Measurements from ENCODE around the gene KATNB1.

The KATNB1 gene

GRCh38 chr16:57763285-57764005 lies 27.9 kb downstream of the KATNB1 start:
- H3K4me3 ChIP-seq (ENCODE audit: low read length), result no peak overlapping the region
- no peaks in the 10 kb centered on the region for H3K9me3 ChIP-seq (ENCODE audit: control insufficient read depth, low read length)
- no peaks in the 10 kb centered on the region for H3K4me1 ChIP-seq (ENCODE audit: control insufficient read depth, insufficient read depth, low read length)
- H3K9ac ChIP-seq (ENCODE audit: low read length), result no peak overlapping the region
- H3K27me3 ChIP-seq (ENCODE audit: control insufficient read depth, insufficient read depth, low read length), result no peaks in the 10 kb centered on the region
- no peaks in the 10 kb centered on the region for H3K36me3 ChIP-seq (ENCODE audit: control insufficient read depth, insufficient read depth, low read length)

- H3K9me3 ChIP-seq (ENCODE audit: control insufficient read depth, low read length), result no peaks in the 10 kb centered on the region
- no peak overlapping the region for H3K9ac ChIP-seq (ENCODE audit: low read length)
- no peaks in the 10 kb centered on the region for H3K36me3 ChIP-seq (ENCODE audit: control insufficient read depth, insufficient read depth, low read length)
- H3K27me3 ChIP-seq (ENCODE audit: control insufficient read depth, insufficient read depth, low read length), result no peaks in the 10 kb centered on the region
- no peak overlapping the region for H3K4me3 ChIP-seq (ENCODE audit: low read length)
- H3K4me1 ChIP-seq (ENCODE audit: control insufficient read depth, insufficient read depth, low read length), result no peaks in the 10 kb centered on the region
Measured at GRCh38 chr16:57764006-57764340, 28.4 kb downstream of the KATNB1 start.

- Histone ChIP-seq H3K27me3 (ENCODE audit: control insufficient read depth, insufficient read depth, low read length) (no peaks in the 10 kb centered on the region), H3K36me3 (ENCODE audit: control insufficient read depth, insufficient read depth, low read length) (no peaks in the 10 kb centered on the region), H3K9me3 (ENCODE audit: control insufficient read depth, low read length) (no peaks in the 10 kb centered on the region), H3K4me3 (ENCODE audit: low read length) (no peak overlapping the region), H3K4me1 (ENCODE audit: control insufficient read depth, insufficient read depth, low read length) (no peaks in the 10 kb centered on the region), H3K9ac (ENCODE audit: low read length) (no peak overlapping the region)
Measured at GRCh38 chr16:57764341-57765159, 29.0 kb downstream of the KATNB1 start.

GRCh38 chr16:57765160-57765728 lies 29.7 kb downstream of the KATNB1 start:
- Histone ChIP-seq H3K9me3 (ENCODE audit: control insufficient read depth, low read length) (no peaks in the 10 kb centered on the region), H3K36me3 (ENCODE audit: control insufficient read depth, insufficient read depth, low read length) (no peaks in the 10 kb centered on the region), H3K4me1 (ENCODE audit: control insufficient read depth, insufficient read depth, low read length) (no peaks in the 10 kb centered on the region), H3K27me3 (ENCODE audit: control insufficient read depth, insufficient read depth, low read length) (no peaks in the 10 kb centered on the region), H3K9ac (ENCODE audit: low read length) (no peak overlapping the region), H3K4me3 (ENCODE audit: low read length) (no peak overlapping the region)

GRCh38 chr16:57766714-57767348 lies 31.3 kb downstream of the KATNB1 start:
- H3K4me1 ChIP-seq (ENCODE audit: control insufficient read depth, insufficient read depth, low read length), result no peaks in the 10 kb centered on the region
- H3K36me3 ChIP-seq (ENCODE audit: control insufficient read depth, insufficient read depth, low read length), result no peaks in the 10 kb centered on the region
- H3K9ac ChIP-seq (ENCODE audit: low read length), result no peak overlapping the region
- no peaks in the 10 kb centered on the region for H3K9me3 ChIP-seq (ENCODE audit: control insufficient read depth, low read length)
- H3K4me3 ChIP-seq (ENCODE audit: low read length), result no peak overlapping the region
- no peaks in the 10 kb centered on the region for H3K27me3 ChIP-seq (ENCODE audit: control insufficient read depth, insufficient read depth, low read length)

GRCh38 chr16:57769541-57770145 lies 34.1 kb downstream of the KATNB1 start:
- H3K4me3 ChIP-seq (ENCODE audit: low read length), result no peak overlapping the region
- no peaks in the 10 kb centered on the region for H3K4me1 ChIP-seq (ENCODE audit: control insufficient read depth, insufficient read depth, low read length)
- no peaks in the 10 kb centered on the region for H3K36me3 ChIP-seq (ENCODE audit: control insufficient read depth, insufficient read depth, low read length)
- H3K27me3 ChIP-seq (ENCODE audit: control insufficient read depth, insufficient read depth, low read length), result no peaks in the 10 kb centered on the region
- no peaks in the 10 kb centered on the region for H3K9me3 ChIP-seq (ENCODE audit: control insufficient read depth, low read length)
- H3K9ac ChIP-seq (ENCODE audit: low read length), result no peak overlapping the region

- Histone ChIP-seq H3K9me3 (ENCODE audit: control insufficient read depth, low read length) (no peaks in the 10 kb centered on the region), H3K9ac (ENCODE audit: low read length) (no peak overlapping the region), H3K36me3 (ENCODE audit: control insufficient read depth, insufficient read depth, low read length) (no peaks in the 10 kb centered on the region), H3K4me1 (ENCODE audit: control insufficient read depth, insufficient read depth, low read length) (no peaks in the 10 kb centered on the region), H3K4me3 (ENCODE audit: low read length) (no peak overlapping the region), H3K27me3 (ENCODE audit: control insufficient read depth, insufficient read depth, low read length) (no peaks in the 10 kb centered on the region)
Measured at GRCh38 chr16:57770361-57770760, 34.8 kb downstream of the KATNB1 start.

- Histone ChIP-seq H3K27me3 (ENCODE audit: control insufficient read depth, insufficient read depth, low read length) (no peaks in the 10 kb centered on the region), H3K4me1 (ENCODE audit: control insufficient read depth, insufficient read depth, low read length) (no peaks in the 10 kb centered on the region), H3K9ac (ENCODE audit: low read length) (no peak overlapping the region), H3K36me3 (ENCODE audit: control insufficient read depth, insufficient read depth, low read length) (no peaks in the 10 kb centered on the region), H3K9me3 (ENCODE audit: control insufficient read depth, low read length) (no peaks in the 10 kb centered on the region), H3K4me3 (ENCODE audit: low read length) (no peak overlapping the region)
Measured at GRCh38 chr16:57771141-57771785, 35.7 kb downstream of the KATNB1 start.

- Histone ChIP-seq H3K36me3 (ENCODE audit: control insufficient read depth, insufficient read depth, low read length) (no peaks in the 10 kb centered on the region), H3K27me3 (ENCODE audit: control insufficient read depth, insufficient read depth, low read length) (no peaks in the 10 kb centered on the region), H3K4me1 (ENCODE audit: control insufficient read depth, insufficient read depth, low read length) (no peaks in the 10 kb centered on the region), H3K4me3 (ENCODE audit: low read length) (no peak overlapping the region), H3K9ac (ENCODE audit: low read length) (no peak overlapping the region), H3K9me3 (ENCODE audit: control insufficient read depth, low read length) (no peaks in the 10 kb centered on the region)
Measured at GRCh38 chr16:57773019-57773418, 37.4 kb downstream of the KATNB1 start.

GRCh38 chr16:57773655-57774295 lies 38.2 kb downstream of the KATNB1 start:
- Histone ChIP-seq H3K4me1 (ENCODE audit: control insufficient read depth, insufficient read depth, low read length) (no peaks in the 10 kb centered on the region), H3K9ac (ENCODE audit: low read length) (no peak overlapping the region), H3K27me3 (ENCODE audit: control insufficient read depth, insufficient read depth, low read length) (no peaks in the 10 kb centered on the region), H3K9me3 (ENCODE audit: control insufficient read depth, low read length) (no peaks in the 10 kb centered on the region), H3K4me3 (ENCODE audit: low read length) (no peak overlapping the region), H3K36me3 (ENCODE audit: control insufficient read depth, insufficient read depth, low read length) (no peaks in the 10 kb centered on the region)

GRCh38 chr16:57774705-57775285 lies 39.2 kb downstream of the KATNB1 start:
- Histone ChIP-seq H3K4me3 (ENCODE audit: low read length) (no peak overlapping the region), H3K27me3 (ENCODE audit: control insufficient read depth, insufficient read depth, low read length) (no peaks in the 10 kb centered on the region), H3K9me3 (ENCODE audit: control insufficient read depth, low read length) (no peaks in the 10 kb centered on the region), H3K9ac (ENCODE audit: low read length) (no peak overlapping the region), H3K36me3 (ENCODE audit: control insufficient read depth, insufficient read depth, low read length) (no peaks in the 10 kb centered on the region), H3K4me1 (ENCODE audit: control insufficient read depth, insufficient read depth, low read length) (no peaks in the 10 kb centered on the region)

Data from mucosa of stomach (tissue), 1 donor.